ENCODE measurements around the gene MFN1.

The MFN1 gene

GRCh38 chr3:179348325-179349013, 960 bp downstream of the MFN1 start:
- DNase-seq: no peak

GRCh38 chr3:179355996-179356395, 8.5 kb downstream of the MFN1 start:
- no peak for DNase-seq

GRCh38 chr3:179363332-179363731, 15.8 kb downstream of the MFN1 start:
- no peak for DNase-seq

GRCh38 chr3:179369621-179370020, 22.1 kb downstream of the MFN1 start:
- no peak for DNase-seq

GRCh38 chr3:179373938-179374337, 26.4 kb downstream of the MFN1 start:
- no peak for DNase-seq

- no peak for DNase-seq
These were observed 27.8 kb downstream of the MFN1 start for GRCh38 chr3:179375091-179375999.

- DNase-seq: no peak
These were observed 29.0 kb downstream of the MFN1 start for GRCh38 chr3:179376474-179376873.

- DNase-seq: no peak
These were observed 44.4 kb downstream of the MFN1 start for GRCh38 chr3:179391906-179392305.

- no peak for DNase-seq
These were observed 51.2 kb downstream of the MFN1 start for GRCh38 chr3:179398574-179399231.

GRCh38 chr3:179401561-179401960, 54.1 kb downstream of the MFN1 start:
- no peak for DNase-seq

GRCh38 chr3:179402963-179403362, 55.5 kb downstream of the MFN1 start:
- no peak for DNase-seq

- DNase-seq: no peak
These were observed 56.8 kb downstream of the MFN1 start for GRCh38 chr3:179404307-179404706.

- no peak for DNase-seq
These were observed 62.8 kb downstream of the MFN1 start for GRCh38 chr3:179410331-179410730.

GRCh38 chr3:179410999-179411398, 63.5 kb downstream of the MFN1 start:
- no peak for DNase-seq

- no peak for DNase-seq
These were observed 67.3 kb downstream of the MFN1 start for GRCh38 chr3:179414804-179415203.

GRCh38 chr3:179415377-179415776, 67.9 kb downstream of the MFN1 start:
- no peak for DNase-seq

- no peak for DNase-seq
These were observed 69.2 kb downstream of the MFN1 start for GRCh38 chr3:179416681-179417080.

- no peak for DNase-seq
These were observed 71.1 kb downstream of the MFN1 start for GRCh38 chr3:179418610-179419009.

- DNase-seq: no peak
These were observed 74.0 kb downstream of the MFN1 start for GRCh38 chr3:179421500-179421899.

- no peak for DNase-seq
These were observed 77.6 kb downstream of the MFN1 start for GRCh38 chr3:179425075-179425474.

- DNase-seq: no peak
These were observed 81.5 kb downstream of the MFN1 start for GRCh38 chr3:179428876-179429548.

- DNase-seq: no peak
These were observed 82.9 kb downstream of the MFN1 start for GRCh38 chr3:179430277-179430870.

GRCh38 chr3:179432021-179432420, 84.5 kb downstream of the MFN1 start:
- no peak for DNase-seq

Data from NCI-H187 (cell line).